Jurkat, Clone E6-1 (cell line): ENCODE results near the gene CLCNKB.

ENCODE experiments used
- DNase-seq: peaks from one replicate; pipeline ENCODE4 v3.0.0-alpha.2; 2011; ENCODE audit warnings: low read depth, low spot score
- H3K4me3 ChIP-seq: 2 replicates; pipeline ENCODE4 v1.5.1; 2011; ENCODE audit warnings: mild to moderate bottlenecking, low read length, control low read depth, moderate library complexity

CLCNKB gene

GRCh38 chr1:16068356-16069270 is 25.0 kb downstream of the CLCNKB start:
- H3K4me3 ChIP-seq = no peak overlapping the region
- no peak for DNase-seq

GRCh38 chr1:16070640-16071355 is 27.2 kb downstream of the CLCNKB start:
- no peak overlapping the region for H3K4me3 ChIP-seq
- DNase-seq = no peak

DNA sequence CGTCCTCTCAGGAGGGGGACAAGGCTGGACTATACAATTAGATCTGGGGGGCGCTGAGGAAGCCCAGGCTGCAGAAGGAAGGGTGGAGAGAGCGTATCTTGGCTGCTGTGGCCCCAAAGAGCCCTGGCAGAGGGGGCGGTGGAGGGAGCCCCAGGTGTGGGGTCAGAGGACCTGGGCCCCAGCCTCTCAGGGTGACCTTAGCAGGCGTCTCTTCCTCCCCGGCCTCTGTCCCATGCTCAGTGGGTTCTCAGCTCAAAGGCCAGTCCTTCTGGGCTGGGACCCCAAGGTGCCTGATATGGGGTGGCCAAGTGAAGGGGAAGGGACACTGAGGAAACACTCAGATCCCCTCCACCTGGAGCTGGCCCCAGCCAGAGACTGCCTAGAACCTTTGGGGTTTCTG is 28.0 kb downstream of the CLCNKB start:
- no peak overlapping the region for H3K4me3 ChIP-seq
- DNase-seq = no peak

GRCh38 chr1:16072095-16072494 is 28.5 kb downstream of the CLCNKB start:
- no peak for DNase-seq
- H3K4me3 ChIP-seq = no peak overlapping the region

- no peak for DNase-seq
- H3K4me3 ChIP-seq = peak overlapping the region; percentile 20
Measured at GRCh38 chr1:16072616-16073484, 29.3 kb downstream of the CLCNKB start.

DNA sequence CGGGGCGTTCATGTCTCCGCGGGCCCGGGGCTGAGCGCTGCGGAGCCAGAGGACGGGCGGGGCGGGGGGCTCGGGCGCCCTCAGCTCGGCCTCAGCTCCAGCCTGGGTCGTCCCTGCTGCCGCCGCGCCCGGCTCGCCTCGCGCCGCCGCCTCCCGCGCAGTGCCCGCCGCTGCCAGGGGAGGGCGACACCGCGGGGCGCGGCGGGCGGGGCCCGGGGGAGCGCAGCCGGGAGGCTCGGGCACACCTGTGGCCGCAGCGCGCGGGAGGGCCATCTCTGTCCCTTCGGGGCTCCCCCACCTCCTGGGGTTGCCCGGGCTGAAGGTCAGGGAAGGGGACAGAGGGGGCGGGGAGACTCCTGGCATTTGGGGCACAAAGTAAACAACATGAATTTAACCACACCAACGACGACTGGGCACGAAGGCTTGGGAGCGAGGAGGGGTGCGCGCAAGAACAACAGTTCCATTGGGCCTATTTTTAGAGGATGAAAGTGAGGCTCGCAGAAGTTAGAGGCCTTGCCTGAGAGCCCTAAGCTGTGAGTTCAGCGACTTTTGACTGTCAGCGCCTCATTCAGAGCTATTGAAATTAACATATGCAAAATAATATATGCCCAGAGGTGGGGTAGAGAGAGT is 30.0 kb downstream of the CLCNKB start, which contains the start of gene FAM131C:
FAM131C (minus strand) TSS at position 162 of the 630 bp plus-strand sequence. CDS start 209 bp downstream, outside the sequence.
- DNase-seq = no peak
- peak within 1 kb of the TSS; percentile 20 for H3K4me3 ChIP-seq

- no peak overlapping the region for H3K4me3 ChIP-seq
- DNase-seq = no peak
Measured at GRCh38 chr1:16074217-16074616, 30.6 kb downstream of the CLCNKB start.

DNA sequence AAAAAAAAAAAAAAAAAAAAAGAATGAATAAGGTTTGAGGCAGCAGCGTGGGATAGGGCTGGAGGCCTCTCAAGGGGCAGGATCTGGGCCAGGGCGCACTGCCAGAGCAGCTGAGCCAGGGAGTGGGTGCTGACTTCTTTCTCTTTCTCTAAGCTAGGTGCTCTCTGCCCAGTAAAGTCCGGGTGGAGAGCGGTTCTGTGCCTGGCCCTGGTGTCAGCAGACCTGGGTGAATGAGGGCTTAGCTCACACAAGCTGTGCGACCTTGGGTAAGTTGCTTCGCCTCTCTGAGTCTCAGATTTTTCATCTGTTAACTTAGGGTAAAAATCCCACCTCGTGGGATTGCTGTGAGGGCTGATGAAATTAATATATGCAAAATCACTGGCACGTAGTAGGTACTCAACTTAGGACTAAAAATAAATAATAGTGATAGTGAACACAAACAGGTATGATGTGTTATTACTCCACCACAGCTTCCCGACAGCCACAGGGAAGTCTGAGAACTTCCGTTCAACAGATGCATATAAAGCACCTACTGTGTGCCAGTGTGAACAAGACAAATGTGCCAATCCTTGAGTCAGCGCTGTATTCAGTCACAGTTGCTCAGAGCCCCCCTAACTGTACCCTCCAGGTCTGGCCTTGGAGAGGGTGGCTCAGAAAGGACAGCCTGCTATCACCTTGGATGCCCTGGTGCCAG is 31.9 kb downstream of the CLCNKB start:
- H3K4me3 ChIP-seq = no peak overlapping the region
- no peak for DNase-seq

GRCh38 chr1:16076031-16076864 is 32.7 kb downstream of the CLCNKB start:
- no peak for DNase-seq
- H3K4me3 ChIP-seq = no peak overlapping the region

- H3K4me3 ChIP-seq = no peak overlapping the region
- DNase-seq = no peak
Measured at GRCh38 chr1:16076865-16077238, 33.3 kb downstream of the CLCNKB start.

GRCh38 chr1:16077406-16078245 is 34.0 kb downstream of the CLCNKB start:
- no peak for DNase-seq
- H3K4me3 ChIP-seq = no peak overlapping the region

DNA sequence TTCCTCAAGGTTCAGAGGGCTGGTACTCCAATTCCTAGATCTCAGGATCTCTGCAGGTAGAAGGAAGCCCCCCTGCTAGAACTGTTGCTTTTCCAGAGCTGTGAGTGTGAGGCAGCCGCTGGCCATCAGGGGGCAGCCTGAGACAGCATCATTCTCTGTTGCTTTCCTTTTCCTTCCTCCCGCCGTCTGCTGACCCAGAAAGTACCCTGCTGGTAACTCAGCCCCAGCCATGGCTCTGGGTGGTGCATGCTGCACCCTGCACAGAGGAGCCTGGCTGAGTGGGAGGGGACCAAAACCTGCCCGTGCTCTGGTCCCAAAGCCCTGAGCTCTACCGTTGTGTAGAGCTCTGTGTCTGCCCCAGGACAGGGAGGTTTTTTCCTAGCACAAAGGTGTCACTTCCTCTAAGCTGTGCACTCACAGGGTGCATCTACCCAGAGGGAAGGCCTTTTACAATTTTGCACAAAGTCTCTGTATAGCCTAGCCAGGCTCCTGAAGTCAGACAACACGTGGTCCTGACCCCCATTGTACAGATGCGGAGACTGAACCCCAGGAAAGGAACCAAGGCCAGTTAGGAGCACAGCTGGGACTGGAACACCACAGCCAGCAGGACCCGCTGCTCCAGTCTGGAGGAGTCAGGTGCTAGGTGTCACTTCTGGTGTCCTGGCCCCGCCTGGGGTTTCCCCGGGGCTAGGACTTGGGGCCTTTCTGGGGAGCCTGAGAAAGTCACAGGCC is 35.5 kb downstream of the CLCNKB start:
- H3K4me3 ChIP-seq = peak overlapping the region; percentile 3; the same call in 1 of the 2 replicates
- DNase-seq = peak; percentile 57

DNA sequence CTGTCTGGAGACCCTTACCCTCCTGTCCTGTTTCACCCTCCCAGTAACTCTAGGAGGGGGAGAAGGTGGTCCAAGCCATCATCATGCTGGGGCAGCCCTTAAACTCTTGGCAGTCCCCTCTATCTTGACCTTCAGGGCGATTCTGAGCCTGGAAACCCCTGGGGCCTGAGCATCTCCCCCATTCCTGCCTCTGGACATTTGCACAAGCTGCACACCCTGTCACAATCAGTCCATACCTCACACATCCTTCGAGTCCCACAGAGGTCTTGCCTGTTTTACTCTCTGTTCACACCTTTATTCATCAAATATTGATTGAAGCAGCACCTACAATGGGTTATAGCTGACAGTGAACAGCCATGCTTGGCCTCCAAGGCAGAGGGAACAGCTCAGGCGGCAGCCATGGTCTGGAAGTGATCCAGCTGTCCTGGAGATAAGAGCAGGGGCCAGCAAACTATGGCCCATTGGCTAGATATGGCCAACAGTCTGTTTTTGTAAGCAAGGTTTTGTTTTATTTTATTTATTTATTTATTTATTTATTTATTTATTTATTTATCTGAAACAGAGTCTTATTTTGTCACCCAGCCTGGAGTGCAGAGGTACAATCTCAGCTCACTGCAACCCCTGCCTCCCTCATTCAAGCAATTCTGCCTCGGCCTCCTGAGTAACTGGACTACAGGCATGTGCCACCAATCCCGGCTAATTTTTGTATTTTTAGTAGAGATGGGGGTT is 37.0 kb downstream of the CLCNKB start:
- H3K4me3 ChIP-seq = no peak overlapping the region
- no peak for DNase-seq

- H3K4me3 ChIP-seq = no peak overlapping the region
- no peak for DNase-seq
Measured at GRCh38 chr1:16081636-16082035, 38.1 kb downstream of the CLCNKB start.

GRCh38 chr1:16082283-16083038 is 38.9 kb downstream of the CLCNKB start:
- DNase-seq = peak; percentile 15
- H3K4me3 ChIP-seq = no peak overlapping the region
